K562 (cell line): ENCODE measurements around the gene KLHDC10. TPM values are rescaled to one million over a fixed set of nuclear protein-coding genes. Genes with fewer than 3 reads are reported as not detected.

Experiments
- ATAC-seq: fragments of 200-7000 bp; cut with Tn5 transposase; 3 replicates; pipeline ENCODE4 v1.9.1; 2020; ENCODE audit warnings: moderate library complexity
- BruUV-seq: library from RNA; stranded (reverse); fragments of 400-500 nt; replicated peaks from 2 replicates; lab custom pipeline; 2021; lab: Mats Ljungman, UMichigan
- CTCF ChIA-PET: fragments of 300-600 bp; formaldehyde crosslinking; extraction: SDS; loops from one replicate; lab custom pipeline; 2021; ENCODE audit warnings: low intra/inter-chr PET ratio; lab: Yijun Ruan, JAX
- POLR2A ChIA-PET: fragments of 300-600, 350-650 bp; sonication (Branson Sonifier 250); formaldehyde crosslinking; extraction: SDS; loops from one replicate; lab custom pipeline; 2021; ENCODE audit warnings: antibody characterized with exemption, inconsistent platforms; lab: Yijun Ruan, JAX
- DNase-seq, 4 experiments: peaks; one replicate each; pipeline versions ENCODE4 v3.0.0 to v3.0.0-alpha.2; 2011 to 2018; ENCODE audit warnings: low spot score in 3 of 4, mixed read lengths in 3 of 4; ENCODE audit errors: extremely low read depth in 1 of 4
- FAIRE-seq: peaks from 2 replicates; lab custom pipeline; 2011; peaks lifted over from hg19 to GRCh38; lab: Jason Lieb, UNC
- H2AFZ ChIP-seq: 2 replicates; pipeline ENCODE4 v1.6.0; 2011; ENCODE audit warnings: low read depth, low read length, control low read depth, inconsistent platforms
- H3K27ac ChIP-seq: fragments of 200-600 bp; 3 replicates; pipeline ENCODE4 v1.8.0; 2011; ENCODE audit warnings: low read depth, mild to moderate bottlenecking, control low read depth, inconsistent platforms, low read length, moderate library complexity, mixed read lengths; ENCODE audit errors: extremely low read depth
- H3K27me3 ChIP-seq, 2 experiments: fragments of 300-600 bp in 1 of 2; 2 replicates in 1 of 2; 3 replicates in 1 of 2; pipeline versions ENCODE4 v1.6.0 to v1.8.0; 2011; ENCODE audit warnings: inconsistent platforms in 2 of 2, low read length in 2 of 2, mild to moderate bottlenecking in 1 of 2, mixed read lengths in 1 of 2, moderate library complexity in 1 of 2; ENCODE audit not compliant: control insufficient read depth in 2 of 2, insufficient read depth in 2 of 2
- H3K36me3 ChIP-seq: fragments of 300-600 bp; 3 replicates; pipeline ENCODE4 v1.8.0; 2011; ENCODE audit warnings: mild to moderate bottlenecking, low read length, inconsistent platforms; ENCODE audit not compliant: control insufficient read depth, insufficient read depth
- H3K4me1 ChIP-seq, 2 experiments: fragments of 200-600 bp in 1 of 2; replicated peaks in 1 of 2; 2 replicates in 1 of 2; 3 replicates in 1 of 2; pipeline versions ENCODE4 v1.5.1 to v1.8.0; 2011; ENCODE audit warnings: inconsistent platforms in 2 of 2, low read length in 2 of 2, mild to moderate bottlenecking in 1 of 2, mixed read lengths in 1 of 2, moderate library complexity in 1 of 2; ENCODE audit not compliant: control insufficient read depth in 2 of 2, insufficient read depth in 2 of 2
- H3K4me2 ChIP-seq: 2 replicates; pipeline ENCODE4 v1.6.1; 2011; ENCODE audit warnings: low read length, control low read depth, inconsistent platforms, mixed read lengths; ENCODE audit not compliant: insufficient read depth
- H3K4me3 ChIP-seq: fragments of 200-600 bp; sonication (generic), shearing (Covaris generic); 2 replicates; pipeline ENCODE4 v1.5.1; 2016; ENCODE audit warnings: control low read depth, inconsistent platforms
- H3K79me2 ChIP-seq: fragments of 200-600 bp; 3 replicates; pipeline ENCODE4 v1.8.0; 2011; ENCODE audit warnings: low read length, inconsistent platforms; ENCODE audit not compliant: control insufficient read depth, insufficient read depth
- H3K9ac ChIP-seq, 2 experiments: 2 replicates each; pipeline versions ENCODE4 v1.6.0 to v1.6.1; 2011; ENCODE audit warnings: low read depth in 2 of 2, low read length in 2 of 2, control low read depth in 1 of 2, inconsistent platforms in 1 of 2, mild to moderate bottlenecking in 1 of 2, mixed read lengths in 1 of 2; ENCODE audit not compliant: insufficient read depth in 1 of 2
- H3K9me1 ChIP-seq: one replicate; pipeline ENCODE4 v1.6.0; 2011; ENCODE audit warnings: inconsistent platforms, mild to moderate bottlenecking, low read length, moderate library complexity; ENCODE audit not compliant: control insufficient read depth, insufficient read depth
- H3K9me3 ChIP-seq: replicated peaks from 2 replicates; pipeline ENCODE4 v1.5.1; 2011; ENCODE audit warnings: low read depth, low read length, inconsistent platforms; ENCODE audit not compliant: control insufficient read depth, insufficient read depth
- H4K20me1 ChIP-seq: replicated peaks from 2 replicates; pipeline ENCODE4 v1.6.1; 2011; ENCODE audit warnings: low read length, inconsistent platforms, mixed read lengths; ENCODE audit not compliant: control insufficient read depth, insufficient read depth
- CLOCK ChIP-seq: fragments of 250-450 bp; sonication (Bioruptor Pico); IDR thresholded peaks from 2 replicates; pipeline ENCODE4 v1.4.0; 2020; ENCODE audit warnings: mild to moderate bottlenecking, moderate library complexity, borderline replicate concordance
- ETV5 ChIP-seq: sonication (generic); formaldehyde crosslinking; IDR thresholded peaks from 2 replicates; pipeline ENCODE4 v1.4.0; 2020; ENCODE audit warnings: low read depth, mild to moderate bottlenecking, missing genetic modification reagents
- ETV6 ChIP-seq, 3 experiments: fragments of 150-350 bp in 1 of 3; sonication (generic) in 1 of 3; formaldehyde crosslinking in 1 of 3; IDR thresholded peaks; 2 replicates each; pipeline versions ENCODE4 v1.6.1 to v1.8.0; 2014 to 2022; ENCODE audit warnings: borderline replicate concordance in 2 of 3, low read depth in 2 of 3, antibody characterized with exemption in 1 of 3, low read length in 1 of 3, mild to moderate bottlenecking in 1 of 3, missing genetic modification reagents in 1 of 3
- FOSL1 ChIP-seq: fragments of 200-800 bp; sonication (Bioruptor generic); conservative IDR thresholded peaks from 2 replicates; pipeline ENCODE4 v1.6.1; 2016; ENCODE audit warnings: missing genetic modification characterization, missing compliant biosample characterization
- FOXJ3 ChIP-seq: sonication (generic); formaldehyde crosslinking; IDR thresholded peaks from 2 replicates; pipeline ENCODE4 v1.4.0; 2020; ENCODE audit warnings: mild to moderate bottlenecking, missing genetic modification reagents
- KLF6 ChIP-seq: fragments of 250-450 bp; sonication (Bioruptor Pico); IDR thresholded peaks from 2 replicates; pipeline ENCODE4 v1.4.0; 2020; ENCODE audit warnings: mild to moderate bottlenecking, moderate library complexity, borderline replicate concordance
- NONO ChIP-seq, 2 experiments: fragments of 200-400 bp in 1 of 2; fragments of 450-650 bp in 1 of 2; formaldehyde crosslinking in 1 of 2; IDR thresholded peaks; 2 replicates each; pipeline ENCODE4 v1.6.1; 2017; ENCODE audit warnings: low read depth in 2 of 2, mild to moderate bottlenecking in 2 of 2, moderate library complexity in 2 of 2, low read length in 1 of 2
- RBM25 ChIP-seq: fragments of 200-400 bp; formaldehyde crosslinking; IDR thresholded peaks from 2 replicates; pipeline ENCODE4 v1.6.1; 2018; ENCODE audit warnings: low read length, low read depth, moderate library complexity; ENCODE audit not compliant: severe bottlenecking
- RNF219 ChIP-seq: fragments of 250-450 bp; sonication (Bioruptor Pico); IDR thresholded peaks from 2 replicates; pipeline ENCODE4 v1.5.0; 2022; ENCODE audit warnings: mild to moderate bottlenecking
- SMARCB1 ChIP-seq: IDR thresholded peaks from 2 replicates; pipeline ENCODE4 v1.6.1; 2011; ENCODE audit warnings: improper control_type of control experiment, low read depth; ENCODE audit not compliant: insufficient read length
- ZNF561 ChIP-seq: fragments of 450-650 bp; formaldehyde crosslinking; conservative IDR thresholded peaks from 2 replicates; pipeline ENCODE4 v1.4.0; 2020; ENCODE audit warnings: mild to moderate bottlenecking, moderate library complexity
- ZNF75A ChIP-seq: fragments of 450-650 bp; formaldehyde crosslinking; IDR thresholded peaks from 2 replicates; pipeline ENCODE4 v1.4.0; 2020; ENCODE audit warnings: mild to moderate bottlenecking
- WGBS: fragments of 100-300 bp; shearing (Covaris generic); methylation state at CpG from one replicate; pipeline ENCODE4 v1.1.6; 2016; ENCODE audit warnings: low coverage, mixed read lengths; ENCODE audit not compliant: insufficient coverage; ENCODE audit errors: missing lambda C conversion rate; 5-methylcytosine and 5-hydroxymethylcytosine counted together
- in situ Hi-C: fragments of 300-500 bp; cut with MboI; formaldehyde crosslinking; loops from 4 replicates; pipeline ENCODE4 v1.15.0; 2018; ENCODE audit warnings: inconsistent platforms, mixed read lengths
- intact Hi-C: fragments of 100-400 bp; cut with micrococcal nuclease; formaldehyde crosslinking; loops from 2 replicates; pipeline ENCODE4 v1.14.2; 2022
- polyA plus RNA-seq, 8 experiments: library from polyadenylated mRNA; depleted of rRNA in 4 of 8; stranded (reverse) in 5 of 8; unstranded in 3 of 8; fragments of >200 nt; fragmentation: Nextera tagmentation in 2 of 8; fragmentation: Illumina TruSeq in 1 of 8; extraction: Ambion mirVana in 2 of 8; extraction: Trizol in 1 of 8; gene quantifications; 2 replicates each; pipeline versions ENCODE4 v1.2.1 to v1.2.3, GENCODE V29; 2011 to 2014; ENCODE audit warnings: inconsistent platforms in 1 of 8, missing spikeins in 1 of 8
- total RNA-seq, 7 experiments: library from RNA; depleted of rRNA in 6 of 7; stranded (reverse); fragments of >200 nt in 6 of 7; fragmentation: Illumina TruSeq in 2 of 7; extraction: Trizol in 2 of 7; gene quantifications; 2 replicates each; pipeline versions ENCODE4 v1.2.1 to v1.2.3, GENCODE V29; 2011 to 2021; ENCODE audit warnings: low replicate concordance in 1 of 7

The KLHDC10 gene
- total and polyA plus RNA-seq, 9 of the 15 experiments (the other 6 are each of a cell fraction or from before 2014, with no cell fraction given): 9.8 to 80.5 (median 31.4) TPM

- CTCF ChIA-PET: interaction anchor here (0.6 to 3.8 kb wide), 10 partner anchors 12 to 760 kb away, joined by 3 to 27 read pairs (median 3); no protein-coding TSS in a partner anchor
- peak overlapping the region; percentile 60 for H3K4me3 ChIP-seq
- POLR2A ChIA-PET: interaction anchor here (0.6 to 2.3 kb wide), 9 partner anchors 10 to 686 kb away, joined by 3 to 8 read pairs (median 4); partner anchors contain the start of gene TMEM209
- peak overlapping the region in 1 of 2 experiments; percentile 86; a peak in 3 of 4 replicates for H3K9ac ChIP-seq
- H2AFZ ChIP-seq: peak overlapping the region; percentile 40; the same call in 1 of the 2 replicates
- H3K9me3 ChIP-seq: no peaks in the 10 kb centered on the region
- peaks cover 16% of the 10 kb centered on the region for H3K36me3 ChIP-seq
- FAIRE-seq (peak; percentile 96), DNase-seq (peak; percentile 72 to 96 (median 78)), ATAC-seq (peak; percentile 61)
- H3K27ac ChIP-seq: peak overlapping the region; percentile 27; the same call in 2 of the 3 replicates
- in situ Hi-C loops (loop anchor here (5.0 kb wide), 1 partner anchor 755 kb away; no protein-coding TSS in a partner anchor), intact Hi-C loops (loop anchor here (1.0 to 10.0 kb wide), 11 partner anchors 85 to 760 kb away; partner anchors contain the start of gene TMEM209)
- H3K9me1 ChIP-seq: no peaks in the 10 kb centered on the region
- H3K79me2 ChIP-seq: peaks cover 67% of the 10 kb centered on the region
- H4K20me1 ChIP-seq: no peaks in the 10 kb centered on the region
- BruUV-seq: no TSS peak
- peak overlapping the region; percentile 97 for H3K4me2 ChIP-seq
- 3% methylated on average over 11 of the region's 11 CpGs for WGBS
- H3K27me3 ChIP-seq: no peaks in the 10 kb centered on the region
- peaks cover 11 to 22% of the 10 kb centered on the region in 2 experiments for H3K4me1 ChIP-seq
- TF ChIP-seq ETV6 (IDR thresholded peaks at IDR 0.05; ENCODE audit: borderline replicate concordance in 1 of 2, low read depth in 2 of 2, low read length in 1 of 2) (no peak), ETV6 (CRISPR knock-in tag; IDR thresholded peaks at IDR 0.05; ENCODE audit: borderline replicate concordance) (no peak), RNF219 (CRISPR knock-in tag) (no peak), FOXJ3 (CRISPR knock-in tag) (no peak), CLOCK (CRISPR knock-in tag) (no peak), ZNF561 (CRISPR knock-in tag) (no peak), NONO (IDR thresholded peaks at IDR 0.05; ENCODE audit: low read depth in 2 of 2, low read length in 1 of 2) (0 out of 4 replicates have a peak, but pooled peaks of 1 of the 2 experiments have one; percentile 11), RBM25 (no peak), KLF6 (CRISPR knock-in tag) (no peak), SMARCB1 (no peak), ZNF75A (CRISPR knock-in tag) (0 out of 2 replicates have a peak, but pooled peaks have one; percentile 46), FOSL1 (no peak), ETV5 (CRISPR knock-in tag) (0 out of 2 replicates have a peak, but pooled peaks have one; percentile 33)
These were observed 1.6 kb downstream of the KLHDC10 start for GRCh38 chr7:130071701-130072622.
